H1 (cell line): ENCODE measurements around the gene CBLB. TPM values are rescaled to one million over a fixed set of nuclear protein-coding genes. Genes with fewer than 3 reads are reported as not detected.

Source experiments
- CTCF ChIA-PET: fragments of 300-600 bp; sonication (Branson Sonifier 250); formaldehyde crosslinking; loops from one replicate; lab custom pipeline; 2021; ENCODE audit not compliant: partially characterized antibody; lab: Charles Lee
- POLR2A ChIA-PET: fragments of 300-600 bp; sonication (Branson Sonifier 250); formaldehyde crosslinking; loops from one replicate; lab custom pipeline; 2021; ENCODE audit warnings: inconsistent platforms; ENCODE audit not compliant: partially characterized antibody; lab: Charles Lee
- DNase-seq, 2 experiments: peaks; one replicate each; pipeline versions ENCODE4 v3.0.0 to v3.0.0-alpha.2; 2010 to 2022; ENCODE audit warnings: low spot score in 2 of 2, low read depth in 1 of 2, mixed read lengths in 1 of 2
- FAIRE-seq: peaks from 2 replicates; lab custom pipeline; 2011; peaks lifted over from hg19 to GRCh38; lab: Jason Lieb, UNC
- H2AFZ ChIP-seq: 2 replicates; pipeline ENCODE4 v1.8.1; 2012; ENCODE audit warnings: low read length, inconsistent platforms
- H2AK5ac ChIP-seq: 2 replicates; pipeline ENCODE4 v1.6.1; 2013; ENCODE audit warnings: low read depth, low read length
- H2BK120ac ChIP-seq: replicated peaks from 2 replicates; pipeline ENCODE3; 2013; ENCODE audit warnings: low read depth, low read length, inconsistent platforms
- H2BK12ac ChIP-seq: 2 replicates; pipeline ENCODE4 v1.6.1; 2013; ENCODE audit warnings: low read depth, low read length
- H2BK15ac ChIP-seq: 2 replicates; pipeline ENCODE4 v1.6.1; 2013; ENCODE audit warnings: low read length
- H2BK20ac ChIP-seq: 2 replicates; pipeline ENCODE4 v1.6.1; 2013; ENCODE audit warnings: low read length
- H2BK5ac ChIP-seq: 2 replicates; pipeline ENCODE4 v1.6.1; 2013; ENCODE audit warnings: low read depth, low read length
- H3K14ac ChIP-seq: 2 replicates; pipeline ENCODE4 v1.6.1; 2013; ENCODE audit warnings: inconsistent platforms; ENCODE audit not compliant: insufficient read length
- H3K18ac ChIP-seq: 2 replicates; pipeline ENCODE4 v1.6.1; 2013; ENCODE audit warnings: low read length; ENCODE audit errors: extremely low read depth
- H3K23ac ChIP-seq: 2 replicates; pipeline ENCODE4 v1.6.1; 2013; ENCODE audit warnings: inconsistent platforms; ENCODE audit not compliant: insufficient read length
- H3K23me2 ChIP-seq: 2 replicates; pipeline ENCODE4 v1.6.1; 2013; ENCODE audit warnings: low read depth, low read length
- H3K27ac ChIP-seq: 2 replicates; pipeline ENCODE4 v1.6.1; 2011; ENCODE audit warnings: low read depth, low read length, inconsistent platforms
- H3K27me3 ChIP-seq, 4 experiments: replicated peaks in 1 of 4; 1 replicate in 1 of 4; 2 replicates in 3 of 4; pipeline versions ENCODE4 v1.6.1 to v1.8.1; 2011 to 2013; ENCODE audit warnings: low read length in 3 of 4, mild to moderate bottlenecking in 3 of 4, inconsistent platforms in 2 of 4, mixed read lengths in 2 of 4, moderate library complexity in 1 of 4; ENCODE audit not compliant: control insufficient read depth in 3 of 4, insufficient read depth in 3 of 4; ENCODE audit errors: extremely low read depth in 1 of 4
- H3K36me3 ChIP-seq, 4 experiments: 2 replicates each; pipeline versions ENCODE4 v1.6.1 to v1.8.1; 2011 to 2013; ENCODE audit warnings: mild to moderate bottlenecking in 4 of 4, low read length in 3 of 4, moderate library complexity in 2 of 4, control low read depth in 1 of 4, inconsistent platforms in 1 of 4; ENCODE audit not compliant: insufficient read depth in 4 of 4, control insufficient read depth in 2 of 4
- H3K4ac ChIP-seq: replicated peaks from 2 replicates; pipeline ENCODE3; 2013; ENCODE audit warnings: low read length, low read depth, mixed read lengths, inconsistent platforms; ENCODE audit not compliant: insufficient read length
- H3K4me1 ChIP-seq, 4 experiments: replicated peaks in 1 of 4; 1 replicate in 1 of 4; 2 replicates in 3 of 4; pipeline versions ENCODE4 v1.6.1 to v1.8.1; 2011 to 2013; ENCODE audit warnings: low read length in 3 of 4, inconsistent platforms in 2 of 4, mixed read lengths in 1 of 4; ENCODE audit not compliant: insufficient read depth in 4 of 4, control insufficient read depth in 3 of 4
- H3K4me2 ChIP-seq, 2 experiments: 2 replicates each; pipeline versions ENCODE4 v1.6.1 to v1.8.1; 2011 to 2013; ENCODE audit warnings: low read depth in 2 of 2, low read length in 2 of 2, control low read depth in 1 of 2, inconsistent platforms in 1 of 2, mild to moderate bottlenecking in 1 of 2; ENCODE audit not compliant: insufficient read depth in 1 of 2
- H3K4me3 ChIP-seq, 4 experiments: fragments of 200-600, 300-600 bp in 1 of 4; sonication (generic), shearing (Covaris generic), sonication (Bioruptor Twin) in 1 of 4; 2 replicates each; pipeline versions ENCODE4 v1.5.1 to v1.8.1; 2011 to 2016; ENCODE audit warnings: low read length in 4 of 4, low read depth in 3 of 4, control low read depth in 2 of 4, inconsistent platforms in 2 of 4, mild to moderate bottlenecking in 2 of 4, mixed read lengths in 1 of 4, moderate library complexity in 1 of 4; ENCODE audit not compliant: insufficient read depth in 2 of 4; ENCODE audit errors: extremely low read depth in 1 of 4
- H3K56ac ChIP-seq: replicated peaks from 2 replicates; pipeline ENCODE3; 2013; ENCODE audit warnings: low read depth, mild to moderate bottlenecking, mixed read lengths, low read length, inconsistent platforms; ENCODE audit not compliant: insufficient read length
- H3K79me1 ChIP-seq: 2 replicates; pipeline ENCODE4 v1.6.1; 2013; ENCODE audit warnings: low read depth, low read length, control low read depth
- H3K79me2 ChIP-seq, 2 experiments: 2 replicates each; pipeline versions ENCODE4 v1.6.1 to v1.8.1; 2012 to 2013; ENCODE audit warnings: low read length in 2 of 2, mild to moderate bottlenecking in 2 of 2, inconsistent platforms in 1 of 2; ENCODE audit not compliant: insufficient read depth in 2 of 2, control insufficient read depth in 1 of 2
- H3K9ac ChIP-seq, 4 experiments: replicated peaks in 1 of 4; 1 replicate in 1 of 4; 2 replicates in 3 of 4; pipeline versions ENCODE4 v1.6.1 to v1.8.1; 2011 to 2013; ENCODE audit warnings: low read depth in 3 of 4, low read length in 3 of 4, control low read depth in 2 of 4, mild to moderate bottlenecking in 2 of 4, moderate library complexity in 2 of 4, inconsistent platforms in 1 of 4; ENCODE audit errors: extremely low read depth in 1 of 4
- H3K9me3 ChIP-seq, 2 experiments: 2 replicates each; pipeline versions ENCODE4 v1.6.1 to v1.8.1; 2012 to 2013; ENCODE audit warnings: mild to moderate bottlenecking in 2 of 2, moderate library complexity in 2 of 2, control low read depth in 1 of 2, inconsistent platforms in 1 of 2, low read depth in 1 of 2, low read length in 1 of 2, mixed read lengths in 1 of 2; ENCODE audit not compliant: insufficient read depth in 2 of 2
- H4K20me1 ChIP-seq, 2 experiments: replicated peaks in 1 of 2; 2 replicates each; pipeline versions ENCODE3 to v1.8.1; 2011 to 2013; ENCODE audit warnings: inconsistent platforms in 2 of 2, low read length in 2 of 2, mild to moderate bottlenecking in 1 of 2; ENCODE audit not compliant: insufficient read depth in 2 of 2, control insufficient read depth in 1 of 2
- H4K5ac ChIP-seq: 2 replicates; pipeline ENCODE4 v1.6.1; 2013; ENCODE audit warnings: low read length, low read depth, mixed read lengths, inconsistent platforms; ENCODE audit not compliant: insufficient read length
- H4K8ac ChIP-seq: 2 replicates; pipeline ENCODE4 v1.8.0; 2013; ENCODE audit warnings: mild to moderate bottlenecking, moderate library complexity, low read length, inconsistent platforms; ENCODE audit not compliant: insufficient read depth; ENCODE audit errors: extremely low read depth
- H4K91ac ChIP-seq: replicated peaks from 2 replicates; pipeline ENCODE3; 2013; ENCODE audit warnings: low read length, mixed read lengths, inconsistent platforms; ENCODE audit not compliant: insufficient read length
- POLR2A ChIP-seq, 2 experiments: IDR thresholded peaks; 1 replicate in 1 of 2; 2 replicates in 1 of 2; pipeline ENCODE4 v1.6.1; 2011; ENCODE audit warnings: low read depth in 2 of 2, low read length in 2 of 2, mild to moderate bottlenecking in 2 of 2; ENCODE audit errors: control extremely low read depth in 1 of 2
- RFX5 ChIP-seq: IDR thresholded peaks from 2 replicates; pipeline ENCODE4 v1.6.1; 2011; ENCODE audit warnings: low read depth, low read length, improper control_type of control experiment, borderline replicate concordance
- WGBS, 2 experiments: shearing (Covaris generic) in 1 of 2; methylation state at CpG; one replicate each; pipeline versions ENCODE4 v1.1.6 to v1.1.7; 2013 to 2015; ENCODE audit warnings: low lambda C conversion rate in 2 of 2, mixed read lengths in 2 of 2, inconsistent platforms in 1 of 2, low coverage in 1 of 2, missing lambda C conversion rate in 1 of 2; ENCODE audit not compliant: insufficient replicate concordance in 2 of 2, insufficient coverage in 1 of 2, insufficient read length in 1 of 2; ENCODE audit errors: extremely low coverage in 1 of 2, missing lambda C conversion rate in 1 of 2; 5-methylcytosine and 5-hydroxymethylcytosine counted together
- polyA plus RNA-seq, 7 experiments: library from polyadenylated mRNA; depleted of rRNA in 3 of 7; stranded (reverse) in 5 of 7; unstranded in 2 of 7; fragments of >200 nt in 5 of 7; fragments of 200-250 nt in 2 of 7; gene quantifications; 1 replicate in 5 of 7; 2 replicates in 1 of 7; 4 replicates in 1 of 7; pipeline versions ENCODE4 v1.2.1 to v1.2.3, GENCODE V29; 2011 to 2013; ENCODE audit warnings: missing spikeins in 2 of 7, mixed read lengths in 2 of 7
- total RNA-seq: library from RNA; stranded (reverse); fragmentation: NEBNext Ultra II Directional; extraction: Animal tissue kit (Norgen Biotek cat#: 25700); gene quantifications from 2 replicates; pipeline ENCODE4 v1.2.1, GENCODE V29; 2021

The CBLB gene
- total and polyA plus RNA-seq, 2 of the 8 experiments (the other 6 are each of a cell fraction or from before 2014, with no cell fraction given) = 14.5 to 26.0 TPM

DNA sequence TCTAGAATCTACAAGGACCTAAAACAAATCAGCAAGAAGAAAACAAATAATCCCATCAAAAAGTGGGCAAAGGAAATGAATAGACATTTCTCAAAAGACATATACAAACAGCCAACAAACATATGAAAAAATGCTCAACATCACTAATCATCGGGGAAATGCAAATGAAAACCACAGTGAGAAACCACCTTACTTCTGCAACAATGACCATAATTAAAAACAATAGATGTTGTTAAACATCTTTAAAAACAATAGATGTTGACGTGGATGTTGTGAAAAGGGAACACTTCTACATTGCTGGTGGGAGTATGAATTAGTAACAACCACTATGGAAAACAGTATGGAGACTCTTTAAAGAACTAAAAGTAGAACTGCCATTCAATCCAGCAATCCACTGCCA is 96.2 kb downstream of the CBLB start:
- ChIA-PET CTCF (no interaction called here), POLR2A (no interaction called here)
- no peak overlapping the region for H3K23ac ChIP-seq
- no peaks in the 10 kb centered on the region for H4K20me1 ChIP-seq
- H3K23me2 ChIP-seq = no peaks in the 10 kb centered on the region
- no peaks in the 10 kb centered on the region; the same call in 1 of the 2 replicates for H3K79me1 ChIP-seq
- H2AK5ac ChIP-seq = no peak overlapping the region
- no peaks in the 10 kb centered on the region for H3K9me3 ChIP-seq
- H3K14ac ChIP-seq = no peak overlapping the region
- H2BK120ac ChIP-seq = no peak overlapping the region
- H3K4me3 ChIP-seq = no peak overlapping the region
- H4K8ac ChIP-seq = no peak overlapping the region
- no peak overlapping the region for H2BK12ac ChIP-seq
- DNase-seq (no peak), FAIRE-seq (no peak)
- no peak overlapping the region for H4K5ac ChIP-seq
- H3K27ac ChIP-seq = no peak overlapping the region
- no peak overlapping the region for H2BK20ac ChIP-seq
- H3K36me3 ChIP-seq = no peaks in the 10 kb centered on the region
- H4K91ac ChIP-seq = no peak overlapping the region
- H3K9ac ChIP-seq = no peak overlapping the region
- no peak for TF ChIP-seq RFX5
- no peak for TF ChIP-seq POLR2A (IDR thresholded peaks at IDR 0.05; ENCODE audit: control extremely low read depth in 1 of 2, low read depth in 2 of 2, low read length in 2 of 2)
- H2BK5ac ChIP-seq = no peak overlapping the region
- H2BK15ac ChIP-seq = no peak overlapping the region
- peaks cover 0 to 3% (median under 1%) of the 10 kb centered on the region in 4 experiments; a peak in 2 of 7 replicates for H3K4me1 ChIP-seq
- no peak overlapping the region for H3K18ac ChIP-seq
- H3K4me2 ChIP-seq = no peak overlapping the region
- WGBS, 2 experiments = 85% methylated on average over 2 of the region's 2 CpGs; no CpG with 5 or more reads in 1 of the 2 experiments
- no peak overlapping the region for H3K4ac ChIP-seq
- no peaks in the 10 kb centered on the region for H3K27me3 ChIP-seq
- no peak overlapping the region for H2AFZ ChIP-seq
- peaks cover 0 to 16% of the 10 kb centered on the region in 2 experiments; a peak in 2 of 4 replicates for H3K79me2 ChIP-seq
- H3K56ac ChIP-seq = no peak overlapping the region
